ENCODE results near the gene ELL. TPM values are rescaled to one million over a fixed set of nuclear protein-coding genes. Genes with fewer than 3 reads are reported as not detected.

The ELL gene
- polyA plus RNA-seq, 1 of the 3 experiments (the other 2 are of a cell fraction): 7.4 TPM

GRCh38 chr19:18500799-18501198 is 21.1 kb downstream of the ELL start:
- no peaks in the 10 kb centered on the region for H3K9me3 ChIP-seq
- H3K27ac ChIP-seq (ENCODE audit: low read depth in 2 of 2, low read length in 1 of 2): no peak overlapping the region
- H4K20me1 ChIP-seq (ENCODE audit: insufficient read depth): peaks cover 100% of the 10 kb centered on the region
- 93% methylated on average over 9 of the region's 11 CpGs for WGBS (ENCODE audit: low lambda C conversion rate)
- no peaks in the 10 kb centered on the region for H3K9me2 ChIP-seq
- H3F3A ChIP-seq (replicated peaks; ENCODE audit: insufficient read depth): peaks cover 4% of the 10 kb centered on the region
- H3K27me3 ChIP-seq (ENCODE audit: insufficient read depth): no peaks in the 10 kb centered on the region
- peaks cover 10 to 58% of the 10 kb centered on the region in 2 experiments; a peak in 2 of 4 replicates for H3K4me1 ChIP-seq (ENCODE audit: control insufficient read depth in 1 of 2, insufficient read depth in 2 of 2, low read depth in 1 of 2, low read length in 1 of 2)
- POLR2A ChIA-PET: no interaction called here
- no peak for DNase-seq
- no peaks in the 10 kb centered on the region for H3K36me3 ChIP-seq (replicated peaks in 1 of 2; ENCODE audit: control insufficient read depth in 1 of 2, insufficient read depth in 2 of 2, low read length in 1 of 2)
- no peak overlapping the region for H3K9ac ChIP-seq
- H3K4me3 ChIP-seq (ENCODE audit: low read depth in 2 of 2, low read length in 1 of 2): no peak overlapping the region
- H3K4me2 ChIP-seq: no peak overlapping the region
- no peak for TF ChIP-seq FOXJ3 (CRISPR knock-in tag; IDR thresholded peaks at IDR 0.05)
- TF ChIP-seq, protein P1, sequence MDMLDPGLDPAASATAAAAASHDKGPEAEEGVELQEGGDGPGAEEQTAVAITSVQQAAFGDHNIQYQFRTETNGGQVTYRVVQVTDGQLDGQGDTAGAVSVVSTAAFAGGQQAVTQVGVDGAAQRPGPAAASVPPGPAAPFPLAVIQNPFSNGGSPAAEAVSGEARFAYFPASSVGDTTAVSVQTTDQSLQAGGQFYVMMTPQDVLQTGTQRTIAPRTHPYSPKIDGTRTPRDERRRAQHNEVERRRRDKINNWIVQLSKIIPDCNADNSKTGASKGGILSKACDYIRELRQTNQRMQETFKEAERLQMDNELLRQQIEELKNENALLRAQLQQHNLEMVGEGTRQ (IDR thresholded peaks at IDR 0.05; ENCODE audit: borderline replicate concordance, low read depth, low read length): no peak
- no peak for TF ChIP-seq RAD21 (IDR thresholded peaks at IDR 0.05; ENCODE audit: low read length)
- CTCF ChIA-PET: interaction anchor here (0.8 to 2.5 kb wide), 6 partner anchors 9 to 365 kb away, joined by 3 to 12 read pairs (median 3); partner anchors contain the start of gene ELL
- no peak overlapping the region for H2AFZ ChIP-seq (ENCODE audit: low read depth)
- H3K79me2 ChIP-seq (ENCODE audit: insufficient read depth): peaks cover 98% of the 10 kb centered on the region

DNA sequence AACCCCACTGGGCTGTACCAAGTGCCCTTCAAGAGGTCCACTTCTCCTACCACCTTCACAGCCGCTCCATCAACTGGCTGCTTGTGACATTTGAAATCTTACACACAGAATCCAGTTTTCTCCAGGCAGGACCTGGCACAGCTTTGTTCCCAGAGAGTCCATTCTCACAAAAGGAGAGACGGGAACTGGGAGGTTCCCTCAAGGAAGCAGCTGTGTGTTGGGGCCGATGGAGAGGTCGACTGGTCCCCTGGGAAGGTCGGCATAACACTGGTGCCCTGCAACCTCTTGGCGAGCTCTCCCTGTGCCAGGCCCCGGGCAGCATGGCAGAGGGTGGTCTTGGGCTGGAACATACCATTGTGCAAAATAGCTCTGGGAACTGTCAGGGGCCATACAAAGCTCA is 21.5 kb downstream of the ELL start:
- H3K9me2 ChIP-seq: no peaks in the 10 kb centered on the region
- H3K36me3 ChIP-seq (replicated peaks in 1 of 2; ENCODE audit: control insufficient read depth in 1 of 2, insufficient read depth in 2 of 2, low read length in 1 of 2): no peaks in the 10 kb centered on the region
- no peaks in the 10 kb centered on the region for H3K27me3 ChIP-seq (ENCODE audit: insufficient read depth)
- peaks cover 100% of the 10 kb centered on the region for H4K20me1 ChIP-seq (ENCODE audit: insufficient read depth)
- no peak overlapping the region for H3K27ac ChIP-seq (ENCODE audit: low read depth in 2 of 2, low read length in 1 of 2)
- H3K79me2 ChIP-seq (ENCODE audit: insufficient read depth): peaks cover 98% of the 10 kb centered on the region
- TF ChIP-seq NRF1 (IDR thresholded peaks at IDR 0.05; ENCODE audit: low read depth, low read length) (no peak), YY1 (IDR thresholded peaks at IDR 0.05; ENCODE audit: low read depth) (no peak), MAX (IDR thresholded peaks at IDR 0.05; ENCODE audit: low read depth) (no peak), GATA2 (CRISPR knock-in tag; IDR thresholded peaks at IDR 0.05) (no peak), CHD2 (IDR thresholded peaks at IDR 0.05; ENCODE audit: low read length, partially characterized antibody) (no peak), NFIC (IDR thresholded peaks at IDR 0.05; ENCODE audit: borderline replicate concordance) (no peak), USF1 (IDR thresholded peaks at IDR 0.05; ENCODE audit: borderline replicate concordance, low read depth) (no peak), PBX3 (IDR thresholded peaks at IDR 0.05) (no peak), EZH2phosphoT487 (IDR thresholded peaks at IDR 0.05; ENCODE audit: borderline replicate concordance, low read depth) (no peak), GABPA (IDR thresholded peaks at IDR 0.05; ENCODE audit: low read depth) (no peak), RCOR1 (IDR thresholded peaks at IDR 0.05; ENCODE audit: low read length) (no peak), EP300 (IDR thresholded peaks at IDR 0.05; ENCODE audit: borderline replicate concordance in 1 of 2, low read depth in 1 of 2, low read length in 1 of 2) (no peak), FOXJ3 (CRISPR knock-in tag; IDR thresholded peaks at IDR 0.05) (no peak), TCF12 (IDR thresholded peaks at IDR 0.05) (no peak), MEF2A (IDR thresholded peaks at IDR 0.05; ENCODE audit: borderline replicate concordance, low read depth) (no peak), FOSL2 (IDR thresholded peaks at IDR 0.05; ENCODE audit: borderline replicate concordance, low read depth) (no peak), POLR2AphosphoS5 (IDR thresholded peaks at IDR 0.05; ENCODE audit: low read depth, low read length) (no peak), MXI1 (IDR thresholded peaks at IDR 0.05; ENCODE audit: low read depth, low read length) (no peak)
- TF ChIP-seq, protein P2, sequence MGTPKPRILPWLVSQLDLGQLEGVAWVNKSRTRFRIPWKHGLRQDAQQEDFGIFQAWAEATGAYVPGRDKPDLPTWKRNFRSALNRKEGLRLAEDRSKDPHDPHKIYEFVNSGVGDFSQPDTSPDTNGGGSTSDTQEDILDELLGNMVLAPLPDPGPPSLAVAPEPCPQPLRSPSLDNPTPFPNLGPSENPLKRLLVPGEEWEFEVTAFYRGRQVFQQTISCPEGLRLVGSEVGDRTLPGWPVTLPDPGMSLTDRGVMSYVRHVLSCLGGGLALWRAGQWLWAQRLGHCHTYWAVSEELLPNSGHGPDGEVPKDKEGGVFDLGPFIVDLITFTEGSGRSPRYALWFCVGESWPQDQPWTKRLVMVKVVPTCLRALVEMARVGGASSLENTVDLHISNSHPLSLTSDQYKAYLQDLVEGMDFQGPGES (IDR thresholded peaks at IDR 0.05; ENCODE audit: low read depth, low read length): no peak
- H3K9ac ChIP-seq: no peak overlapping the region
- H3K4me1 ChIP-seq (ENCODE audit: control insufficient read depth in 1 of 2, insufficient read depth in 2 of 2, low read depth in 1 of 2, low read length in 1 of 2): peaks cover 11 to 58% of the 10 kb centered on the region in 2 experiments; a peak in 2 of 4 replicates
- no peak overlapping the region for H3K4me3 ChIP-seq (ENCODE audit: low read depth in 2 of 2, low read length in 1 of 2)
- no peak overlapping the region for H3K4me2 ChIP-seq
- peaks cover 4% of the 10 kb centered on the region for H3F3A ChIP-seq (replicated peaks; ENCODE audit: insufficient read depth)
- H3K9me3 ChIP-seq: no peaks in the 10 kb centered on the region
- WGBS (ENCODE audit: low lambda C conversion rate): 100% methylated on average over 1 of the region's 7 CpGs
- H2AFZ ChIP-seq (ENCODE audit: low read depth): no peak overlapping the region
- CTCF ChIA-PET: interaction anchor here (0.8 to 2.5 kb wide), 6 partner anchors 10 to 365 kb away, joined by 3 to 12 read pairs (median 3); partner anchors contain the start of gene ELL
- DNase-seq: no peak
- POLR2A ChIA-PET: no interaction called here
